HG03139 (cell line): ENCODE data around the gene C5orf46.

Experiments used
- ATAC-seq: cut with Tn5 transposase; IDR thresholded peaks from one replicate; pipeline ENCODE4 v1.9.1; 2021; ENCODE audit not compliant: unreplicated experiment

C5orf46 gene

DNA sequence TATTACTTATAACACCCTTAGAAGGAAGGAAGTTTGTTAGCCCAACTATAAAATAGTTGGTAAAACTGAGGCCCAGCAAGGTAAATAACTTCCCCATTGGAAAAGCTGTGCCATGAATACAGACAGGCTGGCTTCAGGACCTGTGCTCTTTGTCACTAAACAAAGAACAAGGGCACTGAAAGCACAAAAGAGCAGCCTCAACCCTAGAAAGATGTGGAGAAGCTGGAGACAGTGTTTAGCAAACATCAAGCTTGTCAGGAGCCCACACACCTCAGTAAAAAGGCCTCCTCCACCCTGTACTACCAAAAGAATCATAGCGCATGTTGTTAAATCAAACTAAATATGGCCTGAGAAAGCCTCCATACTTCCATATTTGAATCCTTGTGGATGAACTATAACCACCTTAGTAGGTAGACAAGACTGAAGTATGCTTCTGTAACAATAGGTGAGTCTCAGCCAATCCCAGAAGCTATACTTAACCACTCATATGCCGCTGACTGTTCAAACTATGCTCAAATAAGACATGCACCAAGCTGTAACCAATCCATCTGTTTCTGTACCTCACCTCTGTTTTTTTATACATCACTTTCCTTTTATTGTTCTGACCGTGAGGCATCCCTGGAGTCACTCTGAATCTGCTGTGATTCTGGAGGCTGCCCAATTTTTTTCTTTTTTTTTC, 46.2 kb downstream of the C5orf46 start:
- ATAC-seq, result no peak

DNA sequence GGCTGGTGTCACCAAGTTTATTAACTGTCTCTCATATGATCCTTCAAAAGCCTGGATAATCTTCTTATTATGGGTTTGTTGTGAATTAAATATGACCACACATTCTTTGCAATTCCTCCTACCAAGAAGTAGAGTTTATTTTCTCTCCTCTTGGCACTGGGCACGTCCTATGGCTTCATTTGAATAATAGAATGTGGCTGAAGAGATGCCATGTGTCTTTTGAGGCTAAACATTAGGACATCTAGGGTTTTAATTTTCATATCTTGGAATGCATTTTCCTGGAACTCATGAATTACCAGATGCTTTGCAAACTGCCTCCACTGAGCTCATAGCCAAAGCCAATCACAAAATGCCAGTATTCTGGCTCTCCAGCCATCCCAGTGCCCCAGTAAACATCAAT, 47.8 kb downstream of the C5orf46 start:
- no peak for ATAC-seq

GRCh38 chr5:147857302-147858129, 48.8 kb downstream of the C5orf46 start:
- ATAC-seq, result peak; percentile 76

- ATAC-seq, result no peak
Observed at GRCh38 chr5:147856801-147857200, 49.5 kb downstream of the C5orf46 start.

DNA sequence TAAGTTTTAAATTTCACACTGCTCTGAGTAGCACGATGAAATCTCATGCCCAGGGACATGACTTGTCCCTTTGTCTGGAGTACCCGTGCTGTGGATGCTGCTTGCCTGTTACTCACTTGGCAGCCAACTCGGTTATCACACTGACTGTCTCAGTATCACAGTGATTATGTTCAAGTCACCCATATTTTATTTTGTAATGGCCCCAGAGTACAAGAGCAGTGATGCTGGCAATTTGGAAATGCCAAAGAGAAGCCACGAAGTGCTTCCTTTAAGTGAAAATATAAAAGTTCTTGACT, 50.6 kb downstream of the C5orf46 start:
- no peak for ATAC-seq

- no peak for ATAC-seq
Observed at GRCh38 chr5:147854894-147855773, 51.2 kb downstream of the C5orf46 start.

- ATAC-seq, result no peak
Observed at GRCh38 chr5:147854331-147854730, 52.0 kb downstream of the C5orf46 start.

DNA sequence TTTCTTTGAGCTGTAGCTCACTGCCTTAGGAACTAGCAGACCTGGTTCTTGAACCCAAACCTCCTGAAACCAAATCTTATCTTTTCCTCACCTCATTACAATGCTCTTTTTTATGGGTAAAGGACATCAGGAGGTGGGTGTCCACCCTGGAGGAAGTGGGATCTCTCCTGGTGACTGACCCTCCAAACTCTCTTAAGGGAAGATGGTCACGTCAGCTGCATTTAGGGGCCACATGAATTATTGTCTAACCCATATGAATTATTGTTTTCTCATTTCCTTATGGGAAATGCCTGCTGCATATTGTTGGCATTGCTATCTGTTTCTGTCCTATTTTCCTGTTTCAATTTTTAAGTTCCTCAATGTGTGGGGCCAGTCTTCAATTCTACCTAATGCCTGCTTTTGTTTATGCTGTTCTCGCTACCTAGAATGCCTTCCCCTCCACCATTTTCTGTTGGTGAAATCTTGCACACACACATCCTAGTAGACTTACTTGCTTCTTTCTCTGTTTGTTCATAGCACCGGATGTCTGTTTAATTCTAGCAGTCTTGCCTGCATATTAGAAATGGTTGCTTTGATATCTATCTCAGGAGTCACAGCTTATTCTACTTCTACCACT, 52.9 kb downstream of the C5orf46 start:
- ATAC-seq, result no peak

- ATAC-seq, result no peak
Observed at GRCh38 chr5:147852365-147852764, 54.0 kb downstream of the C5orf46 start.

GRCh38 chr5:147851578-147851977, 54.8 kb downstream of the C5orf46 start:
- ATAC-seq, result no peak

- no peak for ATAC-seq
Observed at GRCh38 chr5:147849226-147849625, 57.1 kb downstream of the C5orf46 start.

GRCh38 chr5:147845618-147846017, 60.7 kb downstream of the C5orf46 start:
- ATAC-seq, result no peak

- ATAC-seq, result no peak
Observed at GRCh38 chr5:147844846-147845245, 61.5 kb downstream of the C5orf46 start.

DNA sequence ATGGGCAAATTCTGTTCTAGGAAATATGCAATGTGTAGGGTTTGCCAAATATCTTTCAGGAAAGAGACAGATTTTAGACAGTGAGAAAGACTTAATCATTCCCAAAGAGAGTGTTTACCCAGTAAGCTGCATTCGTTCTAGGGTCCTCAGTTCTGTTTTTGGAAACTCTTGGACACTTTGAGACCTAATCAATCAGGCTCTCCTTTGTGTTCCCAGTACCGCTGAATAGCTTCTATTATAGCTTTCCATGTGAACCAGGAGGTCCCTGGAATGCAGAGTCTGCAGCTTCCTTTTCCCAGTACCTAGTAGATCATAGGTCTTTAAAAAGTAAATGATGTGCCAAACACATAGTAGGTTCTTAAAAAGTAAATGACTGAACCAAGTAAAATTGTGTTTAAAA, 63.5 kb downstream of the C5orf46 start:
- no peak for ATAC-seq
